Activated CD8-positive, alpha-beta T cell treated with anti-CD3 and anti-CD28 coated beads, Interleukin-2, amount 10 ng/mL, durations not matched to agents 7 days and 5 days (primary cell): Measurements from ENCODE around the gene PPIL4. TPM values are rescaled to one million over a fixed set of nuclear protein-coding genes. Genes with fewer than 3 reads are reported as not detected.

Source experiments
- ATAC-seq: fragments of 150-1000 bp; cut with Tn5 transposase; one replicate; pipeline ENCODE4 v1.10.0; 2021; ENCODE audit warnings: moderate library complexity
- CTCF ChIA-PET: fragments of 350-600 bp; sonication (Branson Sonifier 250); formaldehyde crosslinking; loops from one replicate; lab custom pipeline; 2021; ENCODE audit warnings: antibody characterized with exemption; lab: Charles Lee
- POLR2A ChIA-PET: fragments of 350-600 bp; sonication (Branson Sonifier 250); formaldehyde crosslinking; loops from one replicate; lab custom pipeline; 2021; ENCODE audit warnings: antibody characterized with exemption; lab: Charles Lee
- DNase-seq: peaks from one replicate; pipeline ENCODE4 v3.0.0-alpha.2; 2020
- H3K27ac Mint-ChIP-seq: one replicate; pipeline ENCODE4 v1.8.0; 2021; ENCODE audit warnings: mild to moderate bottlenecking, mixed read lengths
- H3K27me3 Mint-ChIP-seq: one replicate; pipeline ENCODE4 v1.8.0; 2021; ENCODE audit warnings: low read depth, mixed read lengths
- H3K36me3 Mint-ChIP-seq: one replicate; pipeline ENCODE4 v1.8.0; 2021; ENCODE audit warnings: low read depth, mixed read lengths
- H3K4me1 Mint-ChIP-seq: one replicate; pipeline ENCODE4 v1.8.0; 2021; ENCODE audit warnings: low read depth, mixed read lengths
- H3K4me3 Mint-ChIP-seq: one replicate; pipeline ENCODE4 v1.8.0; 2021; ENCODE audit warnings: mild to moderate bottlenecking, mixed read lengths
- H3K9me3 Mint-ChIP-seq: one replicate; pipeline ENCODE4 v1.8.0; 2022; ENCODE audit warnings: mixed read lengths; ENCODE audit not compliant: insufficient read depth
- total RNA-seq, 2 experiments: library from RNA; stranded (reverse); gene quantifications; one replicate each; pipeline ENCODE4 v1.2.3, GENCODE V29; 2021

The PPIL4 gene
- total RNA-seq, 2 experiments from 2014 or later = 17.4 to 18.5 TPM

DNA sequence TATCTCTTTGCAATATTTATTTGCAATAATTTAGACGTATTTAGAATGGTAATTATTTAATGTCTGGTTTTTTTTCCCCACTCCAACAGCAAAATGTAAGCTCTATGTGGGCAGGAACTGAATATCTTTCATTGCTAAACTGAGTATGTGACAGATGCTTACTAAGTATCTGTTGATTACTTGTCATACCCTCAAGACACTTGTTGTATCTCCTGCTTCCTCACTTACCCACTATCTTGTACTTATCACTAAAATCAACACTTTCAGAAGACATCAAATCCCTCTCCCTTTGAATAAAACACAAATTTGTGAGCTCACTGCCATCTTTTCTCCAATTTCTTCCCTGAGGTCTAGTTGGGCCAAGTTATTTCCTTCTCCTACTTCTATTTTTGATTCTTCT lies 30.3 kb downstream of the PPIL4 start:
- ChIA-PET POLR2A (interaction anchor here (0.7 to 3.3 kb wide), 4 partner anchors 21 to 198 kb away, joined by 3 to 13 read pairs (median 4); partner anchors contain the start of genes TAB2 and ZC3H12D), CTCF (interaction anchor here (0.9 to 5.0 kb wide), 13 partner anchors 7 to 487 kb away, joined by 3 to 66 read pairs (median 25); partner anchors contain the start of gene PPIL4)
- Mint-ChIP-seq H3K27me3 (no peaks in the 10 kb centered on the region), H3K4me1 (peaks cover 6% of the 10 kb centered on the region), H3K27ac (no peak overlapping the region), H3K4me3 (no peak overlapping the region), H3K36me3 (peaks cover 41% of the 10 kb centered on the region), H3K9me3 (no peaks in the 10 kb centered on the region)
- DNase-seq (no peak), ATAC-seq (no peak)

DNA sequence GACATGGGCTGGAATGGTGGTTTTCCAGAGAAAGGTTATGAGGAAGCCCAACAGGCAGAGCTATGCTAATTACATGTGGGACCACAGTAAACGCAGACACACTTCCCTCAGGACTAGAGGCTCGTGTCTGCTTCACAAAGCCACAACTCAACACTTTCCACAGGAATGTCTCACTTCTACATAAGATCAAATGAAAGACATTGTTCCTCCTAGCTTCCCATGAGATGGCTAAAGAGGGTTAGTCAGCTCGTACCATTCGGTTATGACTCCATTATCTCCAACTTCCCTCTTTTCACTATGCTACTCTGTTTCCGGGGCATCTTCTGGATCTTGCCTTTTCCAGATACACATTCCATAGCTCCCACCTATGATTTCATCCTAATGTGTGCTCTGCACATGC lies 31.9 kb downstream of the PPIL4 start:
- CTCF ChIA-PET = interaction anchor here (1.0 to 1.5 kb wide), 3 partner anchors 12 to 32 kb away, joined by 3 to 5 read pairs (median 4); partner anchors contain the start of gene PPIL4
- Mint-ChIP-seq H3K27me3 (no peaks in the 10 kb centered on the region), H3K4me1 (peaks cover 10% of the 10 kb centered on the region), H3K27ac (no peak overlapping the region), H3K9me3 (no peaks in the 10 kb centered on the region), H3K36me3 (peaks cover 39% of the 10 kb centered on the region), H3K4me3 (no peak overlapping the region)
- DNase-seq = no peak
- POLR2A ChIA-PET = interaction anchor here (1.2 kb wide), 1 partner anchor 18 kb away, joined by 6 read pairs; no protein-coding TSS in a partner anchor
- ATAC-seq = no peak

DNA sequence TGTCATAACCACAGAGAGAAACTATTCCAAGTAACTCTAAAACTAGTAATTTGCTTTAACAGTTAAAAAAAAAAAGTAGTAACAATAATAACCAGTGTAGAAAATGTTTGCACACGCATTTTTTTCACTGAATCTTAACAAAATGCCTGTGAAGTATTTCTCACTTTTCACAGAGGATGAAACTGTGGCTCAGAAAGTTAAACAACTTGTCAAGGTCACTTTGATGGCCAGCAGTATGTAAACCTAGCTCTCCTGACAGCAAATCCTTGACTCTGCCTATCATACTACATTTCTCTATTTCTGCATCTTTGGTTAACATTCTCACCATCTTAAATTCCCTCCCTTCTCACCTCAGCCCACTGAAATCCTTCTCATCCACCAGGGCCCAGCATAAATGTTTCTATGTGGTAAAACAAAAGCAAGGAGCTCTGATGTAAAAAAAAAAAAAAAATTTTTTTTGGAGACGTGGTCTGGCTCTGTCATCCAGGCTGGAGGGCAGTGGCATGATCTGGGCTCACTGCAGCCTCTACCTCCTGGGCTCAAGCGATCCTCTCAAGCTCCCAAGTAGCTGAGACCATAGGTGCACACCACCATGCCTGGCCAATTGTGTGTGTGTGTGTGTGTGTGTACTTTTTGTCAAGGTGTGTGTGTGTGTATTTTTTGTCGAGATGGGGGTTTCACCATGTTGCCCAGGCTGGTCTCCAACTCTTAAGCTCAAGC lies 34.9 kb downstream of the PPIL4 start:
- CTCF ChIA-PET = interaction anchor here (0.8 to 2.5 kb wide), 5 partner anchors 16 to 482 kb away, joined by 3 to 15 read pairs (median 4); no protein-coding TSS in a partner anchor
- peaks cover 16% of the 10 kb centered on the region for H3K4me1 Mint-ChIP-seq
- peaks cover 42% of the 10 kb centered on the region for H3K36me3 Mint-ChIP-seq
- ATAC-seq = peak; percentile 32
- POLR2A ChIA-PET = no interaction called here
- H3K27me3 Mint-ChIP-seq = no peaks in the 10 kb centered on the region
- H3K27ac Mint-ChIP-seq = peak overlapping the region; percentile 4
- no peak for DNase-seq
- no peak overlapping the region for H3K4me3 Mint-ChIP-seq
- H3K9me3 Mint-ChIP-seq = no peaks in the 10 kb centered on the region

DNA sequence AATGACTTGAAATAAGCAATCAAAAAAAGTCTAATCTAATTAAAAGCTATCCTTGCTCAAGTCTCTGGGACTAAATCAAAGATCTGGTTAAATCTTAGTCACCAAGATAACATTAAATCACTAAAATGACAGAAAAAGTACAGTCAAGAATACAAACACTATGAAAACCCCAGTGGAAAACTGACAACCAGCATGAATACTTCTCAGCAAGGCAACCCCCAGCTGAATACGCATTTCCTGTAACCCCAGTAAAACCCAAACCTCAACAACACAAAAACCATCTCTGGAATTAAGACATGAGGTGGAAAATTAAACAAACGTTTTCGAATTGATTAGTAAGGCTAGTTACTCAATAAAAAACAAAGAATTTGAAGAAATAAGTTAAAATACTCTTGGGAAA lies 37.4 kb downstream of the PPIL4 start:
- Mint-ChIP-seq H3K27me3 (no peaks in the 10 kb centered on the region), H3K27ac (peak overlapping the region; percentile 72), H3K4me3 (peak overlapping the region; percentile 28), H3K4me1 (peaks cover 16% of the 10 kb centered on the region), H3K36me3 (peaks cover 32% of the 10 kb centered on the region), H3K9me3 (no peaks in the 10 kb centered on the region)
- POLR2A ChIA-PET = interaction anchor here (1.1 to 1.5 kb wide), 3 partner anchors 12 to 15 kb away, joined by 3 to 8 read pairs (median 4); no protein-coding TSS in a partner anchor
- DNase-seq (no peak), ATAC-seq (peak; percentile 70)
- CTCF ChIA-PET = interaction anchor here (0.7 to 3.0 kb wide), 8 partner anchors 8 to 480 kb away, joined by 3 to 26 read pairs (median 6); no protein-coding TSS in a partner anchor

DNA sequence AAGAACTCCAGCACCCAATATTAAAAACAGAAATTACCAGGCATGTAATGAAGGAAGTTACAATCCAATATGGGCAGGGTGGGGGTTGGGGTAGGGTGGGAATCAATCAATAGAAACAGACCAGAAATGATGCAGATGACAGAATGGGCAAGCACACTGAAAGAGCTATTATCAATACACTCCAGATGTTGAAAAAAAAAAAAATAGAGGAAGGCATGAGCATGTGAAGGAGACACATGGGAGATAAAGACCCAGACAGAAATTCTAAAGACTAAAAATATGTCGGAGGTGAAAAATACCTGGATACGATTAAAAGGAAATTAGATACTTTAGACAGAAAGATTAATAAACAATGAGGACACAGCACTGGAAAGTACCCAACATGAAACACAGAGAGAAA lies 42.0 kb downstream of the PPIL4 start:
- Mint-ChIP-seq H3K36me3 (peaks cover 27% of the 10 kb centered on the region), H3K27ac (no peak overlapping the region), H3K4me3 (no peak overlapping the region), H3K4me1 (peaks cover 11% of the 10 kb centered on the region), H3K9me3 (no peaks in the 10 kb centered on the region), H3K27me3 (no peaks in the 10 kb centered on the region)
- CTCF ChIA-PET = interaction anchor here (1.0 to 5.0 kb wide), 5 partner anchors 9 to 72 kb away, joined by 3 to 43 read pairs (median 4); partner anchors contain the start of gene ZC3H12D
- POLR2A ChIA-PET = no interaction called here
- no peak for DNase-seq
- no peak for ATAC-seq

DNA sequence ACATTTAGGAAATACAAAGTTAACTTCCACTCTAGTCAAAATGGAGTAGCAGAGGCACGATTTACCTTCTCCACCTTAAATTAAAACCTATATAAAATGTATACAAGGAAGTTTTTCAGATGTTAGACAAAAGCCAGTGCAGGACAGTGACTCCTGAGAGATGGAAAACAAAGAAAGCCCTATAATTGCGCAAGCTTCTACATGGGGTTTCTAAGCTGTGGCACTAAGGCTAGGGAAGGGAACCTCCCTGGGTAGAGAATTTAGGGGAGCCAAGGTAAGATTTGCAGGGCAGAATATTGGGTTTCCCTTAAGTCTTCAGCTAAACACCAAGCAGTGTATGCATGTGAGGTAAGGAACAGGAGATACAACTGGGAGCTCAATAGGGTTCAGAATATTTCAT lies 42.6 kb downstream of the PPIL4 start:
- Mint-ChIP-seq H3K36me3 (peaks cover 27% of the 10 kb centered on the region), H3K9me3 (no peaks in the 10 kb centered on the region), H3K4me1 (peaks cover 7% of the 10 kb centered on the region), H3K27me3 (no peaks in the 10 kb centered on the region), H3K4me3 (no peak overlapping the region), H3K27ac (no peak overlapping the region)
- DNase-seq (no peak), ATAC-seq (no peak)
- ChIA-PET POLR2A (no interaction called here), CTCF (interaction anchor here (0.9 to 5.0 kb wide), 6 partner anchors 8 to 71 kb away, joined by 3 to 43 read pairs (median 4); partner anchors contain the start of gene ZC3H12D)

DNA sequence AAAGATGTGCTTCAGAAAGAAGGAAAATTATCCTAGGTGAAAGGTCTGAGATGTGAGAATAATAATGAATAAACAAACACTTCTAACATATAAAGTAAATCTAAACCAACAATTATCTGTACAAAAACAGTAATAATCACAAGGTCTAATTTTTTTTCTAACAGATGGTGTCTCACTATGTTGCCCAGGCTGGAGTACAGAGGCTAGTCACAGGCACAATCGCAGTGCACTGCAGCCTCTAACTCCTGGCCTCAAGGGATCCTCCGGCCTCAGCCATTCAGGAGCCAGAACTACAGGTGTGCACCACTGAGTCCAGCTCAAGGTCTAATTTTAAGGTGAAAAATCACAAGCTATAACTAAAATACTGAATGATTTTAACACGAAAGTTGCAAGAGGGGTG lies 44.1 kb downstream of the PPIL4 start:
- H3K27ac Mint-ChIP-seq = no peak overlapping the region
- H3K9me3 Mint-ChIP-seq = no peaks in the 10 kb centered on the region
- POLR2A ChIA-PET = no interaction called here
- ATAC-seq (no peak), DNase-seq (no peak)
- no peaks in the 10 kb centered on the region for H3K27me3 Mint-ChIP-seq
- no peak overlapping the region for H3K4me3 Mint-ChIP-seq
- CTCF ChIA-PET = interaction anchor here (1.5 to 3.1 kb wide), 2 partner anchors 12 to 17 kb away, joined by 4 to 24 read pairs; partner anchors contain the start of gene ZC3H12D
- H3K4me1 Mint-ChIP-seq = peaks cover 11% of the 10 kb centered on the region
- H3K36me3 Mint-ChIP-seq = peaks cover 23% of the 10 kb centered on the region

DNA sequence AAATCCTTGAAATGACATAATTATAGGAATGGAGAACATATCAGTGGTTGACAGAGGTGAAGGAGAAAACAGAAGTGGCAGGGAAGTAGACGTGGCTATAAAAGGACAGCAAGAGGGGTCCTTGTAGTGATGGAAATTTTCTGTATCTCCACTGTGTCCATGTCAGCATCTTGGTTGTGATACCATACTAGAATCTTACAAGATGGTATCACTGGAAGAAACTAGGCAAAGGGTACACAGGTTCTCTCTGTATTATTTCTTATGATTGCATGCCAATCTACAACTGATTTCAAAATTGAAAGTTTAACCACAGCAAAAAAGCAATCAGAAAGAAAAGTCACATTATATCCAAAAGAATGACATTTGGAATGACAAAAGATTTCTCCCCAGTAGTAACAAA lies 44.6 kb downstream of the PPIL4 start:
- DNase-seq (no peak), ATAC-seq (no peak)
- no peak overlapping the region for H3K4me3 Mint-ChIP-seq
- no peaks in the 10 kb centered on the region for H3K27me3 Mint-ChIP-seq
- no peaks in the 10 kb centered on the region for H3K9me3 Mint-ChIP-seq
- H3K36me3 Mint-ChIP-seq = peaks cover 20% of the 10 kb centered on the region
- H3K4me1 Mint-ChIP-seq = peaks cover 14% of the 10 kb centered on the region
- ChIA-PET CTCF (no interaction called here), POLR2A (no interaction called here)
- H3K27ac Mint-ChIP-seq = no peak overlapping the region

DNA sequence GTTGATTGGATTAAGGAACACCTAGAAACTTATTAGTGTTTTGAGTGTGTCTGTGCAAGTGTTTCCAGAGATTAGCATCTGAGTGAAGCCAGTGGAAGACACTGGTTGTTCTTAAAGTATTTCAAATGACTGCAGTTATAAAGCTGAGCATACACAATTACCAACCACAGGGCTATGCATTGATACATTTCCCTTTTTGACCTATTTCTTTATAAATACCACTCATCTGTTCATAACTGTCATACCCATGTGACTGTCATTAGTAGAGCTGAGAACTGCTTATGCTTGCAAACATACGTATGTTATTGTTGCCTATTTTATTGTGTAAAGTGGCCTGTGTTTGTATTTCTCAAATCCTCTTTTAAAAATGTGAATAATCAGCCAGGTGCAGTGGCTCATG lies 45.7 kb downstream of the PPIL4 start:
- ATAC-seq (no peak), DNase-seq (no peak)
- CTCF ChIA-PET = interaction anchor here (0.7 kb wide), 1 partner anchor 17 kb away, joined by 3 read pairs; no protein-coding TSS in a partner anchor
- peaks cover 14% of the 10 kb centered on the region for H3K36me3 Mint-ChIP-seq
- peaks cover 25% of the 10 kb centered on the region for H3K4me1 Mint-ChIP-seq
- POLR2A ChIA-PET = interaction anchor here (1.6 kb wide), 1 partner anchor 14 kb away, joined by 6 read pairs; the partner anchor contains the start of gene ZC3H12D
- H3K27ac Mint-ChIP-seq = no peak overlapping the region
- no peak overlapping the region for H3K4me3 Mint-ChIP-seq
- H3K27me3 Mint-ChIP-seq = no peaks in the 10 kb centered on the region
- H3K9me3 Mint-ChIP-seq = no peaks in the 10 kb centered on the region

DNA sequence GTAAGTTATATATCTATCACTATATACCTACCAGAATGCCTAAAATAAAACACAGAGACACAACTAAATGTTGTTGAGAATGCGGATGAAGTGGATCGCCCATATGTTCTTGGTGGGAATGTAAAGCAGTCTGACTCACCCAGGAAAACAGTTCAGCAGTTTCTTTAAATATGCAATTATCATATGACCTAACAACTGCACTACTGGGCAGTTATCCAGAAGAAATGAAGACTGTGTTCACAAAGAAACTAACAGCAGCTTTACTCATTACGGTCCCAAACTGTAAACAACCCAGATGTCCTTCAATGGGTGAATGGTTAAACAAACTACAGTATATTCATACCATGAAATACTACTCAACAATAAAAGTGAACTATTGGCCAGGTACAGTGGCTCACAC lies 46.8 kb downstream of the PPIL4 start:
- POLR2A ChIA-PET = interaction anchor here (0.6 to 1.6 kb wide), 2 partner anchors 13 to 77 kb away, joined by 3 to 6 read pairs; partner anchors contain the start of gene ZC3H12D
- CTCF ChIA-PET = interaction anchor here (0.6 to 1.3 kb wide), 2 partner anchors 13 to 14 kb away, joined by 3 read pairs; partner anchors contain the start of gene ZC3H12D
- Mint-ChIP-seq H3K4me1 (peaks cover 35% of the 10 kb centered on the region), H3K9me3 (no peaks in the 10 kb centered on the region), H3K36me3 (peaks cover 14% of the 10 kb centered on the region), H3K27me3 (no peaks in the 10 kb centered on the region), H3K4me3 (no peak overlapping the region), H3K27ac (no peak overlapping the region)
- DNase-seq (no peak), ATAC-seq (no peak)

DNA sequence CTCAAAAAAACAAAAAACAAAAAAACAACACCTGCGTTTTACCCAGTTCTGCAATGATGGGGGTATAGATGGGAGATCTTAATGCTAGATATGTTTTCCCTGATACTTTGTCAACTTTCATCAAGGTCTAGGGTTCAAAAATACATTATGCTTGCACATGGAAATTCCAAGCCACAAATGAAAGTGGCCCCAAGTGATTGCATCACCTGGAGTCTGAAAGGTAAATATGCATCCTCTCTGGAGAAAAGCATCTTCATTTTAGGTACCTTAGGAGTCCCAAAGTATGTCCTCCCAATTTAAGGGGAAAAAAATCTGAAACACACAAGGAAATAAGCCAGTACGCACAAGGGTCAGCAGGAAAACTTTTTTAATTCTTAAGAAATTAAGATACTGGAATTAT lies 48.5 kb downstream of the PPIL4 start:
- Mint-ChIP-seq H3K9me3 (no peaks in the 10 kb centered on the region), H3K27ac (no peak overlapping the region), H3K4me3 (no peak overlapping the region), H3K36me3 (peaks cover 12% of the 10 kb centered on the region), H3K27me3 (no peaks in the 10 kb centered on the region), H3K4me1 (peaks cover 46% of the 10 kb centered on the region)
- no peak for ATAC-seq
- ChIA-PET CTCF (interaction anchor here (1.5 to 4.1 kb wide), 2 partner anchors 8 to 19 kb away, joined by 4 to 31 read pairs; no protein-coding TSS in a partner anchor), POLR2A (interaction anchor here (1.4 to 3.1 kb wide), 2 partner anchors 11 to 12 kb away, joined by 4 to 26 read pairs; partner anchors contain the start of gene ZC3H12D)
- DNase-seq = no peak
